Measurements from ENCODE around the gene MACC1.
"Not testable (repeated sequence)": the region's sequence is repeated elsewhere in the genome, so short reads cannot be mapped to it uniquely, and the experiment has no call there.

The MACC1 gene

GRCh38 chr7:20131776-20132175 lies 85.4 kb downstream of the MACC1 start:
- Histone ChIP-seq H3K9me2 (replicated peaks; ENCODE audit: insufficient read depth, low read length) (no peaks in the 10 kb centered on the region), H3K4me3 (ENCODE audit: low read length) (no peak overlapping the region), H2AFZ (ENCODE audit: low read length) (no peak overlapping the region), H4K20me1 (ENCODE audit: insufficient read depth, low read length) (no peaks in the 10 kb centered on the region), H3K27ac (ENCODE audit: low read length) (no peak overlapping the region), H3K9ac (ENCODE audit: low read length) (no peak overlapping the region), H3F3A (ENCODE audit: insufficient read depth, low read length) (peaks cover 11% of the 10 kb centered on the region; the same call in 1 of the 2 replicates), H3K9me3 (replicated peaks; ENCODE audit: insufficient read depth, low read length) (no peaks in the 10 kb centered on the region), H3K36me3 (replicated peaks; ENCODE audit: insufficient read depth, low read length) (no peaks in the 10 kb centered on the region; the same call in 1 of the 2 replicates), H3K27me3 (replicated peaks; ENCODE audit: insufficient read depth, low read length) (no peaks in the 10 kb centered on the region), H3K4me2 (ENCODE audit: low read depth, low read length) (no peak overlapping the region), H3K79me2 (ENCODE audit: low read length) (no peaks in the 10 kb centered on the region), H3K4me1 (ENCODE audit: low read length) (peaks cover 32% of the 10 kb centered on the region)
- DNase-seq, result no peak
- TF ChIP-seq EZH2 (optimal IDR thresholded peaks at IDR 0.05; ENCODE audit: low read depth, low read length) (no peak), CTCF (IDR thresholded peaks at IDR 0.05; ENCODE audit: low read length) (no peak), EZH2phosphoT487 (IDR thresholded peaks at IDR 0.05; ENCODE audit: low read length) (no peak)

GRCh38 chr7:20129920-20130319 lies 87.3 kb downstream of the MACC1 start:
- no peak for DNase-seq
- peaks cover 11% of the 10 kb centered on the region; the same call in 1 of the 2 replicates for H3F3A ChIP-seq (ENCODE audit: insufficient read depth, low read length)
- no peaks in the 10 kb centered on the region for H3K36me3 ChIP-seq (replicated peaks; ENCODE audit: insufficient read depth, low read length)
- H3K27me3 ChIP-seq (replicated peaks; ENCODE audit: insufficient read depth, low read length), result no peaks in the 10 kb centered on the region
- H3K4me2 ChIP-seq (ENCODE audit: low read depth, low read length), result no peak overlapping the region
- no peaks in the 10 kb centered on the region for H3K9me3 ChIP-seq (replicated peaks; ENCODE audit: insufficient read depth, low read length)
- no peak overlapping the region for H3K27ac ChIP-seq (ENCODE audit: low read length)
- no peak overlapping the region for H3K9ac ChIP-seq (ENCODE audit: low read length)
- no peaks in the 10 kb centered on the region for H3K79me2 ChIP-seq (ENCODE audit: low read length)
- H3K4me3 ChIP-seq (ENCODE audit: low read length), result no peak overlapping the region
- TF ChIP-seq EZH2 (optimal IDR thresholded peaks at IDR 0.05; ENCODE audit: low read depth, low read length) (no peak), EZH2phosphoT487 (IDR thresholded peaks at IDR 0.05; ENCODE audit: low read length) (no peak), CTCF (IDR thresholded peaks at IDR 0.05; ENCODE audit: low read length) (no peak)
- H3K9me2 ChIP-seq (replicated peaks; ENCODE audit: insufficient read depth, low read length), result no peaks in the 10 kb centered on the region
- H2AFZ ChIP-seq (ENCODE audit: low read length), result no peak overlapping the region
- peaks cover 32% of the 10 kb centered on the region for H3K4me1 ChIP-seq (ENCODE audit: low read length)
- H4K20me1 ChIP-seq (ENCODE audit: insufficient read depth, low read length), result no peaks in the 10 kb centered on the region

- H3K36me3 ChIP-seq (replicated peaks; ENCODE audit: insufficient read depth, low read length), result no peaks in the 10 kb centered on the region
- no peak overlapping the region for H3K27ac ChIP-seq (ENCODE audit: low read length)
- no peaks in the 10 kb centered on the region for H3K27me3 ChIP-seq (replicated peaks; ENCODE audit: insufficient read depth, low read length)
- no peak overlapping the region for H3K4me2 ChIP-seq (ENCODE audit: low read depth, low read length)
- DNase-seq, result no peak
- peaks cover 14% of the 10 kb centered on the region for H3K4me1 ChIP-seq (ENCODE audit: low read length)
- H3K4me3 ChIP-seq (ENCODE audit: low read length), result no peak overlapping the region
- H3K9me3 ChIP-seq (replicated peaks; ENCODE audit: insufficient read depth, low read length), result no peaks in the 10 kb centered on the region
- TF ChIP-seq CTCF (IDR thresholded peaks at IDR 0.05; ENCODE audit: low read length) (no peak), EZH2 (optimal IDR thresholded peaks at IDR 0.05; ENCODE audit: low read depth, low read length) (no peak), EZH2phosphoT487 (IDR thresholded peaks at IDR 0.05; ENCODE audit: low read length) (no peak)
- H3K9me2 ChIP-seq (replicated peaks; ENCODE audit: insufficient read depth, low read length), result no peaks in the 10 kb centered on the region
- H4K20me1 ChIP-seq (ENCODE audit: insufficient read depth, low read length), result no peaks in the 10 kb centered on the region
- H2AFZ ChIP-seq (ENCODE audit: low read length), result no peak overlapping the region
- H3K79me2 ChIP-seq (ENCODE audit: low read length), result no peaks in the 10 kb centered on the region
- 0 out of 2 replicates have a peak, but pooled peaks cover 2% of the 10 kb centered on the region for H3F3A ChIP-seq (ENCODE audit: insufficient read depth, low read length)
- no peak overlapping the region for H3K9ac ChIP-seq (ENCODE audit: low read length)
Observed at GRCh38 chr7:20128001-20128400, 89.2 kb downstream of the MACC1 start.

GRCh38 chr7:20126060-20126459 lies 91.1 kb downstream of the MACC1 start:
- not testable (repeated sequence) for H3K9me3 ChIP-seq (replicated peaks; ENCODE audit: insufficient read depth, low read length); H3K27ac ChIP-seq (ENCODE audit: low read length); H3K79me2 ChIP-seq (ENCODE audit: low read length); H2AFZ ChIP-seq (ENCODE audit: low read length); H3K4me3 ChIP-seq (ENCODE audit: low read length); H3K36me3 ChIP-seq (replicated peaks; ENCODE audit: insufficient read depth, low read length); H3K9me2 ChIP-seq (replicated peaks; ENCODE audit: insufficient read depth, low read length); H3F3A ChIP-seq (ENCODE audit: insufficient read depth, low read length); H3K4me2 ChIP-seq (ENCODE audit: low read depth, low read length); H4K20me1 ChIP-seq (ENCODE audit: insufficient read depth, low read length); DNase-seq; H3K4me1 ChIP-seq (ENCODE audit: low read length); H3K27me3 ChIP-seq (replicated peaks; ENCODE audit: insufficient read depth, low read length); H3K9ac ChIP-seq (ENCODE audit: low read length)

- H3K36me3 ChIP-seq (replicated peaks; ENCODE audit: insufficient read depth, low read length); H3K27ac ChIP-seq (ENCODE audit: low read length); H3F3A ChIP-seq (ENCODE audit: insufficient read depth, low read length); H3K4me3 ChIP-seq (ENCODE audit: low read length); H3K9me3 ChIP-seq (replicated peaks; ENCODE audit: insufficient read depth, low read length); H3K9ac ChIP-seq (ENCODE audit: low read length); H3K4me1 ChIP-seq (ENCODE audit: low read length); H4K20me1 ChIP-seq (ENCODE audit: insufficient read depth, low read length); H3K27me3 ChIP-seq (replicated peaks; ENCODE audit: insufficient read depth, low read length); H3K9me2 ChIP-seq (replicated peaks; ENCODE audit: insufficient read depth, low read length); H2AFZ ChIP-seq (ENCODE audit: low read length); DNase-seq; H3K4me2 ChIP-seq (ENCODE audit: low read depth, low read length); H3K79me2 ChIP-seq (ENCODE audit: low read length): not testable (repeated sequence)
Observed at GRCh38 chr7:20124087-20124486, 93.1 kb downstream of the MACC1 start.
